GM21737 (cell line): Measurements from ENCODE around the gene CNOT1.

ENCODE experiments used
- ATAC-seq: cut with Tn5 transposase; IDR thresholded peaks from one replicate; pipeline ENCODE4 v1.9.1; 2021; ENCODE audit warnings: mild to moderate bottlenecking, moderate library complexity; ENCODE audit not compliant: unreplicated experiment

The CNOT1 gene

DNA sequence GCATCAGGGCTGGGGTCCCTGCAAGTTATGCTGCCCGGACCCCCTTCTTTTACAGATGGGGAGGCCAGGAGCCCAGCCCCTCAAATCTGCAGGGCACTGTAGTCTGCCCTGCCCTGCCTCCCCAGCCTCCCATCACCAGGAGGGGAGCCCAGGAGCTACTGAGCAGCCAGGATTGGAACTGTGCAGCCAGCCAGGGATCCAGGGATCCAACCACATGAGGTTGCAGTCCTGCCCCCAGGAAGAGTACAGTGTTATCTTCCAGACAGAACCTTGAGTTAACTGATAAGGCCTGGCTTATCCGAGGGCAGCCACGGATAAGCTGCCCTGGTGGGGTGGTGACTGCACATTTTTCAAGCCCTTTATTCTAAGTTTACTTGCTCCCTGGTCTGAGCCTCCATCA is 141.1 kb downstream of the CNOT1 start:
- ATAC-seq: no peak

DNA sequence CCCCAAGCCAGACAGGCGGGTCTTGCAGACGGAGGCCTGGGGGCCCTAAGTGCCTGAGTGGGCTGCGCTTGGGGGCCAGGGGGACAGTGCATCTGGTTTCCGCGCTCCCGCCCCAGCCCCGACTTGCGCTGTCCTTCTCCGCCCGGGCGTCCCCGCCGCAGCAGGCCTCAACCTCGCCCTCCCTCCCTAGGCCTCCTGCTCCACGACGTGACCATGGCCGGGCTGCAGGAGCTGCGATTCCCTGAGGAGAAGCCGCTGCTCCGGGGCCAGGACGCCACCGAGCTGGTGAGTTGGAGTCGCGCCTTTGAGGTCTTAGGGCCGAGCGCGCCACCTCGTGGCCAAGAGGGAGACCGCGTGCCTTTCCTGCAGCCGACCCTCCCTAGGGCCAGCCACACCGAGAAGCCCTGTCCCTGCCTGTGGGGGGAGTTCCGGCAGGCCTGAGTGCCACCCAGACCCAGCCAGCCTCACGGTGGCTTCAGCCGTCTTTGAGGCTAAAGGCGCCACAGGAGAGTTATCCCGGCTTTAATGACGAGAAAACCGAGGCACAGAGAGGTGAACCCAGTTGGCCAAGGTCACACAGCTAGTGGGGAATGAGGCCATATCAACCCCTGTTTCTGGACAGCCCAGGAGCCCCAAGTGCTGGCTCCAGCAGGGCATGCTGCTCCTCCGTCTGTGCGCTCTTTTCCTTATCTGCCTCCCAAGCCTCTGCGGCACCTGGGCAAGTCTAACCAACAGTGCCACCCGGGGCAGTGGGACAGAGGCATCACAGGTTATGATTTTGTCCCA is 141.9 kb downstream of the CNOT1 start:
- peak; percentile 74 for ATAC-seq

DNA sequence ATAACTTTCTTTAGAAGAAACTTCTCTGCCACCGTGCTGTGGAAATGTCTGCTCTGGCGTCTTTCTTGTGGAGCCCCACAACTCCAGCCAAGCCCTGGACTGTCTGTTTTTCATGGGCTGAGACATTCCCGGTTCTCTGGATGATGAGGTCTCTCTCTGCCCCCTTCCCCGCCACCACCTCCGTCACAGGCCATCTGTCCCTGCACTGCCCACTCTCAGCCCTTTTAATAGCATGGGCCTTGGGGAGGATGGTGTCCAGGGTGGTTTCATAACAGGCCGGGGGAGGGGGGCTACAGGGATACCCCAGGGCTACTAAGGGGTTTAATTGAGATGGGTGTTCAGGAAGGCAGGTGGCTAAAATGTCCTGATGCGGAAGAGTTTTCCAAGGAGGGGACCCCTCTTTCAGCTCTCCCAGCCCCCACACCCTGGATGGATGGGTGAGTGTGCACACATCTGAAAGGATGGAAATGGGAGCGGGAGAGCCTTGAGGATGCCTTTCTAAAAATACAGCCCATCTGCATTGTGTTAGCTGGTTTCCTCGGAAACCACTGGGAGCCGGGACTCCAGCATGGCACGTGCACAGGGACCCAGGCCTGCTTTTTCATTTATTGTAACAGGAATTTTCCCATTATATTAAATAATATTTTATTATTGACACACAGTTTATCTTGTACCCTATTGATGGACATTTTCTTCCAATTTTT is 144.3 kb downstream of the CNOT1 start:
- no peak for ATAC-seq

DNA sequence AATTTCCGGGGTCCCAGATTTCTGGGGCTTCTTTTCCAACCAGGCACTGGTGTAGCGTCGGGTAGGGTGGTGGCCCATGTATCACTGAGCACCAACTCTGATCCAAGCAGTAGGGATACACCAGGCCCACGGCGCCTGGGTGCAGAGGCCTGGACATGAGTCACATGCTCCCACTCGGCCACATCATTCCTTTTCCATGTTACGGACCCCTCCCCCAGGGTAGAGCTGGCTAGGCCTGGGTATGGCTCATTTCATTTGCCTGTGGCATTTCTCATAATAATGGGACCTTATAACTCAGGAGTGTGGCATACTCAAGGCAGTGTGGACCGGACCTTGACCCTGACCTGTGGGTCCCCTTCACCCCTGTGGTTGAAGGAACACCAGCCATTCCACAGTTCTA is 147.7 kb downstream of the CNOT1 start:
- no peak for ATAC-seq

DNA sequence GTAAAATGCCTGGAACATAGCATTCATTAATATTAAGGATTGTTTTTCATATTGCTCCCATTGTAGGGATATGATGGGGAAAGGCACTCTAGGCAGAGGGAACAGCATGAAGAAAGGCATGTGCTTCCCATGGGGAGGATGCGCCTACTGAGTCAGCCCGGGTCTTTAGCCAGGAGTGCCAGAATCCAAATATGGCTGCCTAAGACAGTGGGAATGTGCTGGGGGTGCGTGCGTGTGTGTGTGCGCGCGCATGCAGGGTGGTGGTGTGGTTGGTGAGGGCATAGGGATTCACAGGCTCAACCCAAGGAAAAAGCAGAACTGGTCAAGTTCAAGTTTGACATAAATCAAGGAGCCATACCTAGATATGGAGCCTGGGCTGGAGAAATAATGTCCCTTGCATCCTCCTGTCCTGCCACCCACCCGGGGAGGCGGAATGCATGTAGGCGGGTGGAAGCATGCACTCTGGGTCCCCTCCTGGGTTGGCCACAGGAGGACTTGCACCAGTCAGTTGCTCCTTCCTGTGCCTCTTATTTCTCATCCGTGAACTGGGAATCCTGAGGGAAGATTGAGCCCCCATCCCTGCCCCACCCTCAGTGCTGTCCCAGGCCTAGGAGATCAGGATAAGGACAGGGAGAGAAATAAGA is 148.3 kb downstream of the CNOT1 start:
- ATAC-seq: no peak

DNA sequence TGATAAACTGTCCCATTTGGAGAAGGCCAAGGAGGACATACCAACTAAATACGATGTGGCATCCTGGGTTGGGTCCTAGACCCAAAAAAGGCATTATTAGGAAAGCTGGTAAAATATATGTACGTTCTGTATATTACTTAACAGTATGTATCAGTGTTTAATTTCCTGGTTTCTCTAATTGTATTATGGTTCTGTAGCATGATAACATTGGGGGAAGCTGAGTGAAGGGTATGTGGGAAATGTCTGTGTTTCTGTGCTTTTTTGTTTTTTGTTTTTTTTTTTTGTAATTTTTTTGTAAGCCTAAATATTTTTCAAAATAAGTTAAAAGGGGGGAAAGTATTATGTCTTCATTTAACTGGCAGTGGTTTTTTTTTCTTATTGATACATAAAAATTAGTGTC is 151.2 kb downstream of the CNOT1 start:
- ATAC-seq: no peak

DNA sequence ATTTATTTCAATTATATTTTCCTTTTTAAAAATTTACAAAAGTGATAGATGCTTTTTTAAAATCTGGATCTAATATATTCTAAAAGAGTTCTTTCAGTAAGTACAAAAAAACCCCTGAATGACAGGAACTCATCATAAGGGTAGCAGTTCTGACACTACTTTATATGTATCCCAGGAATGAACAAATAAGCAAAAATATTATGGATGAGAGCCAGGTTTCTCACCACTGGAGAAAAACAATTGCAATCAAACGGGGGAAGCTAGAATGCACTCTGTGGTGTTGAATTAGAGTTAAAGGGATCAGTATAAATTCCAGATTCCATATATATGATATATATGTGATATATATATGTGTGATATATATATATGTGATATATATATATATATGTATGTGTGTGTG is 152.8 kb downstream of the CNOT1 start:
- no peak for ATAC-seq

DNA sequence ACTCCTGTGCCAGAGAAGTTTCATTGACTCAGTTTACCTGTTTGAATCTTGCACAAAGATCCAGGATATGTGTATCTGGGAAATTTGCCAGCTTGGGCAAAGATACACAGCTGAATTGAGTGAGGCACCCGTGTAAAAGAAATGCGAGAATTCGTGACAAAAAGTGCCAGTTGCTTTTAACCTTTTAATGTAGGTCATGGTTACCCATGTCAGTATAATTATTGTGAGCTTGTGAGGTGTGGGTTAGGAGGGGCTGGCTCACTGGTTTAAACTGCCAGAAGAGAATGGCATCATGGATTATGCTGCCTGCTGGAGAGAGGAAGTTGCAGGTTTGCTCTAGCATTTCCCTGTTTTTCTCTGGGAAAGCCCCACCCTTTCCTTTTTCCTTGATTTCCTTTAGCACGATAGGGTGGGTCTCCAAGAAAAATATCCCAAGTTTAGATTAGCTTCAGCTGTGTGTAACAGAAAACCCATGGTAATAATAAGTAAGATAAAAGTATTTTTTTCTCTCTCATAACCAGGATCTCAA is 154.5 kb downstream of the CNOT1 start:
- no peak for ATAC-seq

DNA sequence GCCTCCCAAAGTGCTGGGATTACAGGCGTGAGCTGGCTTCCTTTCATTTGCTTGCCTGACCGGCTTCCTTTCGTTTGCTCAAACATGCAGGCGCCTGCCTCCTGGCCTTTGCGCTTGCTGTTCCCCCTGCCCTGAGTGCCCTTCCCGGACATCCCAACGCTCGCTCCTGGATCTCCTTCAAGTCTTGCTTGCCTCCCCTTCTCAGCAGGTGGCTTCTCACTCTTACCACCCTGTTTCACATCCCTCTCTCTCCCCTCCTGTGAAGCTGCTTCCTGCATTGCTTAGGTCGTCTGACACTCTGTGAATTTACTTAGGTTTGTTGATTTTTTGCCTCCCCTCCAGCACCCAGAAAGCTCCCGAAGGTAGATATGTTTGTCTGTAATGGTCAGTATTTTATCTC is 155.3 kb downstream of the CNOT1 start:
- ATAC-seq: no peak

DNA sequence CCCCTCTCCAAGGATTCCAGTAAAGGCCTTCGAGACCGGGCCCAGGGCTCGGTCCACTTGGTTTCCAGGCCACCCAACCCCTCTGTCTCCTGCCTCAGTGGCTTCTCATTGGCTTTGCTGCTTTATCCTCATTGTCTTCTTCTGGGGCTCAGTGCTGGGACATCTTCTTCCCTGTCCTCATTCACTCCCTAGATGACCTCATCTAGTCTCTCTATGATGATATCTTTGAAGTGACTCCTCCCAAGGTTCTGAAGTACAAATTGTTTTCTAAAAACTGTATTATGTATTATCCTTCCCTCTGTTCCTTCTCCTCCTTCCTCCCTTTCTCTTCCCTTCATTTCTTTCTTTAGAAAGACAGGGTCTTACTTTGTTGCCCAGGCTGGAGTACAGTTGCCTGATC is 156.8 kb downstream of the CNOT1 start:
- no peak for ATAC-seq

DNA sequence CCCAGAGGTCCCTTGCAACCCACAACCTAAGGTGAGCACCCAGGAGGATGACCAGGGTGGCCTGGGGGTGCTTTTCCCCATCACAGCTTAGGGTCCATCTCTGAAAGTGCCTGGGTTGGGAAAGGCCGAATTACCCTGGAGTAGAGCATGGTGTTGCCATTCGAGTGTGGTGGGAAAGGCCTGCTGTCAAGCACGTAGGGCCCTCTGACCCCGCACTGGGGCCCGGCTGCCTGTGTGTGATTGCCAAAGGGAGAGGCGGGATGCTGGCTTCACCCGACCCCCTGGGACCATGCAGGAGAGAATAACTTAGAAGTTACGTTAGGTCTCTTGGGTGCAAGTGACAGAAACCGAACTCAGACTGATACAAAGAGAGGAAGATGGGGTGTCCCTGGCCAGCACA is 157.4 kb downstream of the CNOT1 start:
- ATAC-seq: no peak

DNA sequence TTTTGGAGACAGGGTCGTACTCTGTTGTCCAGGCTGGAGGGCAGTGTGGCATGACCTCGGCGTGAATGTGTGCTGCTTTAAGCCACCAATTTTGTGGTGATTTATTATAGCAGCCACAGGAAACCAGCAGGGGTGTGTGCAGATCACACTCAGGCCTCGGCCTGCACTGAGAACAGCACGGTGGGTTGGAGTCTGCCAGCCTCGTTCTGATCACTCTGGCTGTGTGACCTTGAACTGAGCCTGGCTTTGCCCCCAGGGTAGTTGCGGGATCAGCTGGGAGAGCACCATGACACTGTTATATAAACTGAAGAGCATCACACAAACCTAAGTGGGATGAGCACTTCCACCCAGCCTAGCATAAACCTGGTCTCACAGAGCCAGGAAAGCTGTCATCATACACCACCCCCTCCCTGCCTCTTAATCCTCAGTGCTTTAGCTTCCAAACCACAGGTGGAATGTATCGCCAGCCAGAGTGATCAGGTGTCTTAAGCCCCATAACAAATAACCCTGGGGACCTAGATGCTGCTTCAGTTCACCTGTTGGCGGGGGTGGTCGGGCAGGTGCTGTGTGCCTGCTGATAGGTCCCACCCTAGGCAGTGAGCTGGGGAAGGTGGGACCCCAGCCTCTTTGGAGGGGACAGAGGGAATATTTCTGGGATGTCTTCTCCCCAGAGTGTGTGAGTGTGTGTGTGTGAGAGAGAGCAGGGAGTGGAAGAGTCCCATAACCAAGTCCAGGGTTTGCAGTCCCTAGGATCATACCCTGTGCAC is 158.2 kb downstream of the CNOT1 start:
- no peak for ATAC-seq
